H9 (cell line): ENCODE results near the gene NEURL3. TPM values are rescaled to one million over a fixed set of nuclear protein-coding genes. Genes with fewer than 3 reads are reported as not detected.

ENCODE experiments used
- DNase-seq: peaks from one replicate; pipeline ENCODE4 v3.0.0-alpha.2; 2017
- H2AFZ ChIP-seq: one replicate; pipeline ENCODE4 v1.6.1; 2013; ENCODE audit warnings: mild to moderate bottlenecking, low read length, control low read depth, moderate library complexity
- H2AK5ac ChIP-seq: 2 replicates; pipeline ENCODE4 v1.6.1; 2013; ENCODE audit warnings: low read length, control low read depth, mixed read lengths; ENCODE audit not compliant: insufficient read length
- H2BK120ac ChIP-seq: one replicate; pipeline ENCODE4 v1.6.1; 2013; ENCODE audit warnings: low read depth, mild to moderate bottlenecking, low read length, control low read depth, inconsistent platforms; ENCODE audit not compliant: poor library complexity, severe bottlenecking
- H2BK12ac ChIP-seq: 2 replicates; pipeline ENCODE4 v1.6.1; 2013; ENCODE audit warnings: low read length, control low read depth, mixed read lengths, low read depth; ENCODE audit not compliant: insufficient read length
- H2BK15ac ChIP-seq: 2 replicates; pipeline ENCODE4 v1.6.1; 2013; ENCODE audit warnings: low read depth, low read length, control low read depth
- H2BK20ac ChIP-seq: one replicate; pipeline ENCODE4 v1.6.1; 2013; ENCODE audit warnings: low read depth, mild to moderate bottlenecking, low read length, control low read depth, inconsistent platforms; ENCODE audit not compliant: poor library complexity, severe bottlenecking
- H2BK5ac ChIP-seq: 2 replicates; pipeline ENCODE4 v1.6.1; 2013; ENCODE audit warnings: low read length, control low read depth, mixed read lengths; ENCODE audit not compliant: insufficient read length
- H3K14ac ChIP-seq: 2 replicates; pipeline ENCODE4 v1.6.1; 2013; ENCODE audit warnings: low read length, control low read depth; ENCODE audit not compliant: insufficient read depth
- H3K18ac ChIP-seq: 2 replicates; pipeline ENCODE4 v1.6.1; 2013; ENCODE audit warnings: low read depth, mild to moderate bottlenecking, mixed read lengths, low read length, control low read depth; ENCODE audit not compliant: insufficient read length
- H3K23ac ChIP-seq: 2 replicates; pipeline ENCODE4 v1.6.1; 2013; ENCODE audit warnings: low read length, control low read depth, mixed read lengths, low read depth; ENCODE audit not compliant: insufficient read length
- H3K23me2 ChIP-seq: 2 replicates; pipeline ENCODE4 v1.6.1; 2013; ENCODE audit warnings: low read depth, mild to moderate bottlenecking, mixed read lengths, low read length, control low read depth; ENCODE audit not compliant: insufficient read length, poor library complexity, severe bottlenecking
- H3K27ac ChIP-seq: 2 replicates; pipeline ENCODE4 v1.5.1; 2013; ENCODE audit warnings: low read length, control low read depth, mixed read lengths, low read depth; ENCODE audit not compliant: insufficient read length
- H3K27me3 ChIP-seq: 2 replicates; pipeline ENCODE4 v1.6.1; 2013; ENCODE audit warnings: low read length, control low read depth, inconsistent platforms; ENCODE audit not compliant: insufficient read depth
- H3K4ac ChIP-seq: 2 replicates; pipeline ENCODE4 v1.6.1; 2013; ENCODE audit warnings: low read depth, mild to moderate bottlenecking, control low read depth, inconsistent platforms, low read length, moderate library complexity
- H3K4me1 ChIP-seq: 2 replicates; pipeline ENCODE4 v1.6.1; 2013; ENCODE audit warnings: low read length, control low read depth, inconsistent platforms; ENCODE audit not compliant: insufficient read depth
- H3K4me2 ChIP-seq: 2 replicates; pipeline ENCODE4 v1.6.1; 2013; ENCODE audit warnings: low read length, control low read depth, mixed read lengths; ENCODE audit not compliant: insufficient read length, insufficient read depth
- H3K56ac ChIP-seq: 2 replicates; pipeline ENCODE4 v1.6.1; 2013; ENCODE audit warnings: low read depth, mild to moderate bottlenecking, mixed read lengths, low read length, control low read depth; ENCODE audit not compliant: insufficient read length
- H3K79me1 ChIP-seq: 2 replicates; pipeline ENCODE4 v1.6.1; 2013; ENCODE audit warnings: low read depth, mild to moderate bottlenecking, moderate library complexity, low read length, control low read depth, inconsistent platforms; ENCODE audit not compliant: insufficient read depth, poor library complexity, severe bottlenecking
- H3K79me2 ChIP-seq: 2 replicates; pipeline ENCODE4 v1.6.1; 2013; ENCODE audit warnings: low read length, control low read depth, inconsistent platforms; ENCODE audit not compliant: insufficient read depth
- H3K9ac ChIP-seq: 2 replicates; pipeline ENCODE4 v1.6.1; 2013; ENCODE audit warnings: low read length, control low read depth, mixed read lengths; ENCODE audit not compliant: insufficient read length; ENCODE audit errors: extremely low read depth
- H3K9me3 ChIP-seq: one replicate; pipeline ENCODE4 v1.6.1; 2013; ENCODE audit warnings: low read depth, low read length, inconsistent platforms; ENCODE audit not compliant: control insufficient read depth
- H3T11ph ChIP-seq: one replicate; pipeline ENCODE4 v1.6.1; 2013; ENCODE audit warnings: mild to moderate bottlenecking, low read length, control low read depth, inconsistent platforms
- H4K20me1 ChIP-seq: one replicate; pipeline ENCODE4 v1.6.1; 2013; ENCODE audit not compliant: control insufficient read depth, insufficient read length, insufficient read depth
- H4K5ac ChIP-seq: 2 replicates; pipeline ENCODE4 v1.6.1; 2013; ENCODE audit warnings: low read depth, mild to moderate bottlenecking, mixed read lengths, low read length, control low read depth; ENCODE audit not compliant: insufficient read length
- H4K8ac ChIP-seq: replicated peaks from 2 replicates; pipeline ENCODE4 v1.6.1; 2013; ENCODE audit warnings: low read length, control low read depth, mixed read lengths, low read depth; ENCODE audit not compliant: insufficient read length
- H4K91ac ChIP-seq: 2 replicates; pipeline ENCODE4 v1.6.1; 2013; ENCODE audit warnings: low read depth, mild to moderate bottlenecking, moderate library complexity, mixed read lengths, low read length, control low read depth; ENCODE audit not compliant: insufficient read length
- H3K27ac Mint-ChIP-seq, 3 experiments: 2 replicates in 2 of 3; 3 replicates in 1 of 3; pipeline ENCODE4 v1.8.0; 2020 to 2021; ENCODE audit warnings: mixed read lengths in 3 of 3, mild to moderate bottlenecking in 1 of 3, moderate library complexity in 1 of 3
- H3K27me3 Mint-ChIP-seq: 2 replicates; pipeline ENCODE4 v1.8.0; 2021; ENCODE audit warnings: low read depth, mild to moderate bottlenecking, moderate library complexity, mixed read lengths
- H3K36me3 Mint-ChIP-seq, 3 experiments: 2 replicates in 2 of 3; 3 replicates in 1 of 3; pipeline ENCODE4 v1.8.0; 2020 to 2021; ENCODE audit warnings: low read depth in 3 of 3, mixed read lengths in 3 of 3; ENCODE audit not compliant: insufficient read depth in 1 of 3
- H3K4me1 Mint-ChIP-seq, 2 experiments: 2 replicates each; pipeline ENCODE4 v1.8.0; 2020; ENCODE audit warnings: mixed read lengths in 2 of 2
- H3K4me3 Mint-ChIP-seq, 2 experiments: 2 replicates in 1 of 2; 3 replicates in 1 of 2; pipeline ENCODE4 v1.8.0; 2020 to 2021; ENCODE audit warnings: mild to moderate bottlenecking in 2 of 2, mixed read lengths in 2 of 2, moderate library complexity in 1 of 2
- H3K9me3 Mint-ChIP-seq, 2 experiments: 2 replicates in 1 of 2; 3 replicates in 1 of 2; pipeline ENCODE4 v1.8.0; 2020; ENCODE audit warnings: mild to moderate bottlenecking in 2 of 2, mixed read lengths in 2 of 2, moderate library complexity in 1 of 2
- WGBS: extraction: QIAGEN DNeasy Blood & Tissue Kit; methylation state at CpG from one replicate; pipeline ENCODE4 v1.1.7; 2013; ENCODE audit warnings: missing lambda C conversion rate, low lambda C conversion rate, mixed read lengths; ENCODE audit not compliant: insufficient read length; ENCODE audit errors: extremely low coverage; 5-methylcytosine and 5-hydroxymethylcytosine counted together
- total RNA-seq: library from RNA; stranded (reverse); gene quantifications from 2 replicates; pipeline ENCODE4 v1.2.1, GENCODE V29; 2021
- TF ChIP-seq, protein P1 (sequence below): fragments of 200-600 bp; sonication (generic); conservative IDR thresholded peaks from 3 replicates; pipeline ENCODE4 v1.8.0; 2021; ENCODE audit warnings: antibody characterized with exemption, mild to moderate bottlenecking

Gene NEURL3
- total RNA-seq, 1 experiment from 2014 or later, result not detected

- DNase-seq, result no peak
- Histone ChIP-seq H3K27me3 (no peaks in the 10 kb centered on the region), H3K14ac (no peak overlapping the region), H4K5ac (no peak overlapping the region), H3K9ac (no peak overlapping the region), H2BK5ac (no peak overlapping the region), H3K79me1 (no peaks in the 10 kb centered on the region), H2BK12ac (no peak overlapping the region), H3K23me2 (no peaks in the 10 kb centered on the region), H2BK15ac (no peak overlapping the region), H3K4me1 (no peaks in the 10 kb centered on the region), H3K23ac (no peak overlapping the region), H3K4ac (no peak overlapping the region), H3K27ac (no peak overlapping the region), H3K4me2 (no peak overlapping the region), H3K56ac (no peak overlapping the region), H2BK20ac (no peak overlapping the region), H3K79me2 (no peaks in the 10 kb centered on the region), H2AFZ (no peak overlapping the region), H2BK120ac (no peak overlapping the region), H4K20me1 (no peaks in the 10 kb centered on the region), H3K18ac (no peak overlapping the region), H2AK5ac (no peak overlapping the region), H4K91ac (no peak overlapping the region), H3K9me3 (no peaks in the 10 kb centered on the region), H4K8ac (no peak overlapping the region), H3T11ph (no peak overlapping the region)
- Mint-ChIP-seq H3K4me1 (peaks cover 16 to 22% of the 10 kb centered on the region in 2 experiments), H3K4me3 (no peak overlapping the region), H3K36me3 (no peaks in the 10 kb centered on the region), H3K27me3 (peaks cover 8% of the 10 kb centered on the region), H3K9me3 (no peaks in the 10 kb centered on the region; a peak in 1 of 5 replicates), H3K27ac (no peak overlapping the region)
- no CpG with 5 or more reads among the region's 13 CpGs for WGBS
- TF ChIP-seq, protein P1, sequence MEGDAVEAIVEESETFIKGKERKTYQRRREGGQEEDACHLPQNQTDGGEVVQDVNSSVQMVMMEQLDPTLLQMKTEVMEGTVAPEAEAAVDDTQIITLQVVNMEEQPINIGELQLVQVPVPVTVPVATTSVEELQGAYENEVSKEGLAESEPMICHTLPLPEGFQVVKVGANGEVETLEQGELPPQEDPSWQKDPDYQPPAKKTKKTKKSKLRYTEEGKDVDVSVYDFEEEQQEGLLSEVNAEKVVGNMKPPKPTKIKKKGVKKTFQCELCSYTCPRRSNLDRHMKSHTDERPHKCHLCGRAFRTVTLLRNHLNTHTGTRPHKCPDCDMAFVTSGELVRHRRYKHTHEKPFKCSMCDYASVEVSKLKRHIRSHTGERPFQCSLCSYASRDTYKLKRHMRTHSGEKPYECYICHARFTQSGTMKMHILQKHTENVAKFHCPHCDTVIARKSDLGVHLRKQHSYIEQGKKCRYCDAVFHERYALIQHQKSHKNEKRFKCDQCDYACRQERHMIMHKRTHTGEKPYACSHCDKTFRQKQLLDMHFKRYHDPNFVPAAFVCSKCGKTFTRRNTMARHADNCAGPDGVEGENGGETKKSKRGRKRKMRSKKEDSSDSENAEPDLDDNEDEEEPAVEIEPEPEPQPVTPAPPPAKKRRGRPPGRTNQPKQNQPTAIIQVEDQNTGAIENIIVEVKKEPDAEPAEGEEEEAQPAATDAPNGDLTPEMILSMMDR, result no peak
Measured at GRCh38 chr2:96502891-96503636, 2.1 kb downstream of the NEURL3 start.
